T-helper 1 cell treated with Interleukin-12 subunit alpha and Interleukin-12 subunit beta and Interleukin-4 antibody, amounts not matched to agents 30 μg/mL and 1 μg/mL, for 36 hours (primary cell): ENCODE results near the gene ADARB1.
"Not testable (repeated sequence)": the region's sequence is repeated elsewhere in the genome, so short reads cannot be mapped to it uniquely, and the experiment has no call there.

Experiments used
- H3K27ac Mint-ChIP-seq: one replicate; pipeline ENCODE4 v1.8.0; 2021; ENCODE audit warnings: mild to moderate bottlenecking, mixed read lengths
- H3K27me3 Mint-ChIP-seq: one replicate; pipeline ENCODE4 v1.8.0; 2021; ENCODE audit warnings: low read depth, mixed read lengths
- H3K36me3 Mint-ChIP-seq: one replicate; pipeline ENCODE4 v1.8.0; 2021; ENCODE audit warnings: low read depth, mixed read lengths
- H3K4me1 Mint-ChIP-seq: one replicate; pipeline ENCODE4 v1.8.0; 2021; ENCODE audit warnings: low read depth, mixed read lengths
- H3K4me3 Mint-ChIP-seq: one replicate; pipeline ENCODE4 v1.8.0; 2021; ENCODE audit warnings: mild to moderate bottlenecking, moderate library complexity, mixed read lengths
- H3K9me3 Mint-ChIP-seq: one replicate; pipeline ENCODE4 v1.8.0; 2021; ENCODE audit warnings: mixed read lengths

ADARB1 gene

GRCh38 chr21:45139003-45139360 lies 64.6 kb downstream of the ADARB1 start:
- H3K4me1 Mint-ChIP-seq, H3K9me3 Mint-ChIP-seq, H3K27me3 Mint-ChIP-seq, H3K4me3 Mint-ChIP-seq, H3K36me3 Mint-ChIP-seq, H3K27ac Mint-ChIP-seq: not testable (repeated sequence)

DNA sequence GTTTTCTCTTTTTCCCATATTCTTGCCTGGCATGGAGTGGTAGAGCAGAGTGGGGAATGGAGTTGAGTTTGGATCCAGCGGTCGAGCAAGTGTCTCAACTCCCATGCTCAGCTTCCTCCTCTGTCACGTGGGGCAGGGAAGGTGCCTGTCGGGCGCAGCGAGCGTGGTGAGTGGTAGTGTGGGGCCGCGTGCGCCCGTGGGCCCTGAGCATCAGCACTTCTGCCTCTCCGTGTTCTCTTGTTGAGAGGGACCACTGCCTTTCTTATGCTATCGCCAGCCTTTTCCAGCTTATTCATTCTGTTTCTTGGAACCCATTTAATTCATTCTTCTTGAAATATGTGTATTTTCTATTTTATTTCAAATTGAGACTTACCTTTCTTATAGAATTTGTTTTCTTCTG lies 65.1 kb downstream of the ADARB1 start:
- no peaks in the 10 kb centered on the region for H3K9me3 Mint-ChIP-seq
- H3K27ac Mint-ChIP-seq = peak overlapping the region; percentile 5
- H3K36me3 Mint-ChIP-seq = peaks cover 4% of the 10 kb centered on the region

GRCh38 chr21:45140346-45140940 lies 66.1 kb downstream of the ADARB1 start:
- H3K27ac Mint-ChIP-seq = no peak overlapping the region
- no peaks in the 10 kb centered on the region for H3K27me3 Mint-ChIP-seq

More for the DNA sequence above, 65.1 kb downstream of the ADARB1 start:
- Mint-ChIP-seq H3K27me3 (no peaks in the 10 kb centered on the region), H3K4me3 (no peak overlapping the region), H3K4me1 (peaks cover 2% of the 10 kb centered on the region)

GRCh38 chr21:45140944-45141343 lies 66.6 kb downstream of the ADARB1 start:
- H3K27ac Mint-ChIP-seq, H3K36me3 Mint-ChIP-seq, H3K9me3 Mint-ChIP-seq, H3K4me3 Mint-ChIP-seq, H3K4me1 Mint-ChIP-seq, H3K27me3 Mint-ChIP-seq: not testable (repeated sequence)

More at GRCh38 chr21:45140346-45140940, 66.1 kb downstream of the ADARB1 start:
- Mint-ChIP-seq H3K4me3 (no peak overlapping the region), H3K9me3 (no peaks in the 10 kb centered on the region), H3K4me1 (peaks cover 2% of the 10 kb centered on the region), H3K36me3 (peaks cover 4% of the 10 kb centered on the region)

GRCh38 chr21:45141507-45141906 lies 67.1 kb downstream of the ADARB1 start:
- no peak overlapping the region for H3K27ac Mint-ChIP-seq
- no peaks in the 10 kb centered on the region for H3K27me3 Mint-ChIP-seq
- H3K36me3 Mint-ChIP-seq = peaks cover 6% of the 10 kb centered on the region
- H3K4me3 Mint-ChIP-seq = no peak overlapping the region
- H3K4me1 Mint-ChIP-seq = peaks cover 2% of the 10 kb centered on the region
- H3K9me3 Mint-ChIP-seq = no peaks in the 10 kb centered on the region

DNA sequence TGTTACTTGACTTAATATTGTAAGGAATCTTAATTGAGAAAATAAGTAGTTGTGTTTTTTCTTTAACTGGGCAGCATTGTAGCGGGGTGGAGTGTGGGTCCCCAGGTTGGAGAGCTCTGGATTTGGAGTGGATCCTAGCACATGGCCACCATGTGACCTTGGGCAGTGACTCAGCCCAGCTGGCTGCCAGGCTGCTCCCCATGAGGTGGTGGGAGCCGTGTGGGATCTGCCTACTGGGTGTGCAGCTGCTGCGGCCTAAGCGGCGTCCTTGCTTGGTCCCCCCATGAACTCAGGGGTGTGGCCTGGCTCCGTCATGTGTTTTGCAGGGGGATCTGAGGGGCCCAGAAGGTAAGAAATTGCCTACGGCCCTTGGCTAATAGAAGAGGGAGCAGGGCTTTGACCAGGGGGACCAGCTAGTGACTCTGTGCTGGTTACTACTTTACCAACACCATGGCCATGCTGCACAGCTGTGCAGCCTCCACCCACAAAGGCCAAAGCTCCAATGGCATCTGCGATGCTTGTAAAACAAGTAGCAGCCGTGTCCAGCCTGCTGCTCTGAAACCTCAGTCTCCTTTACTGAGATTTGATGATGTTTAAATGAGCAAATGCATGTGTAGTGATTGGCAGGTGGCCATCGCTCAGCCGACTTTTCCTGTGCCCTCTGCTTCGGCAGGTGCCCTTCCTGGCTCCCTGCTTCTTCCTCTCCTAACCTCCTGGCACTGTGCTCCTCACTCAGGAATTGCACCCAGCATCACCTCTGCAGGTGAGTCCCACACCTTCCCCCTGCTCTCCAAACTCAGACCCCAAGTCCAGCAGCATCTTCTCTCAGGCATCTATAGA lies 68.3 kb downstream of the ADARB1 start:
- H3K27ac Mint-ChIP-seq = no peak overlapping the region
- H3K4me1 Mint-ChIP-seq = peaks cover 2% of the 10 kb centered on the region
- no peaks in the 10 kb centered on the region for H3K9me3 Mint-ChIP-seq
- H3K36me3 Mint-ChIP-seq = peaks cover 6% of the 10 kb centered on the region
- H3K27me3 Mint-ChIP-seq = no peaks in the 10 kb centered on the region
- H3K4me3 Mint-ChIP-seq = no peak overlapping the region

- Mint-ChIP-seq H3K36me3 (peaks cover 6% of the 10 kb centered on the region), H3K4me3 (no peak overlapping the region), H3K27me3 (no peaks in the 10 kb centered on the region), H3K9me3 (no peaks in the 10 kb centered on the region), H3K4me1 (peaks cover 2% of the 10 kb centered on the region), H3K27ac (no peak overlapping the region)
Measured at GRCh38 chr21:45143855-45144254, 69.5 kb downstream of the ADARB1 start.

DNA sequence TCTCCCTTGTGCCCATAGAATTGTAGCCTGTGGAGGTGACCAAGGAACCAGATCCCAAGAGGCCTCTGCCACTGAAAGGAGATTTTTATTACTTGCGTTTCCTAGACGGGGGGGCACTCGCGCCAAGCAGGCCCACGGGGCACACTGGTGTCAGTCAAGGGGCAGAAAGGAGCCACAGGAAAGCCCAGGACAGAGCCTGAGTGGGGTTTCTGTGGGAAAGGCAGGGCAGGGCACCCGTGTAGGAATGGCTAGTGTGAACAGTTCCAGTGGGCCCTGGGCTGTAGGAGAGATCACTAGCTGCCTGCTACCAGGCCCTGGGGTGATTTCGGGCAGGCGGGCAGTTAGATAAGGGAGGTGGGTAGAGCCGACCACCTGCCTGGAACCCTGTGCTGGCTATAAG lies 70.8 kb downstream of the ADARB1 start:
- no peak overlapping the region for H3K4me3 Mint-ChIP-seq
- peaks cover 2% of the 10 kb centered on the region for H3K4me1 Mint-ChIP-seq
- no peaks in the 10 kb centered on the region for H3K9me3 Mint-ChIP-seq
- no peaks in the 10 kb centered on the region for H3K27me3 Mint-ChIP-seq
- H3K36me3 Mint-ChIP-seq = peaks cover 5% of the 10 kb centered on the region
- no peak overlapping the region for H3K27ac Mint-ChIP-seq

- not testable (repeated sequence) for H3K27me3 Mint-ChIP-seq, H3K4me1 Mint-ChIP-seq, H3K27ac Mint-ChIP-seq, H3K9me3 Mint-ChIP-seq, H3K4me3 Mint-ChIP-seq, H3K36me3 Mint-ChIP-seq
Measured at GRCh38 chr21:45145846-45146245, 71.5 kb downstream of the ADARB1 start.

- H3K27me3 Mint-ChIP-seq = no peaks in the 10 kb centered on the region
- H3K4me1 Mint-ChIP-seq = peaks cover 4% of the 10 kb centered on the region
- no peaks in the 10 kb centered on the region for H3K9me3 Mint-ChIP-seq
- H3K36me3 Mint-ChIP-seq = peaks cover 5% of the 10 kb centered on the region
- no peak overlapping the region for H3K27ac Mint-ChIP-seq
- H3K4me3 Mint-ChIP-seq = no peak overlapping the region
Measured at GRCh38 chr21:45146306-45146705, 71.9 kb downstream of the ADARB1 start.

DNA sequence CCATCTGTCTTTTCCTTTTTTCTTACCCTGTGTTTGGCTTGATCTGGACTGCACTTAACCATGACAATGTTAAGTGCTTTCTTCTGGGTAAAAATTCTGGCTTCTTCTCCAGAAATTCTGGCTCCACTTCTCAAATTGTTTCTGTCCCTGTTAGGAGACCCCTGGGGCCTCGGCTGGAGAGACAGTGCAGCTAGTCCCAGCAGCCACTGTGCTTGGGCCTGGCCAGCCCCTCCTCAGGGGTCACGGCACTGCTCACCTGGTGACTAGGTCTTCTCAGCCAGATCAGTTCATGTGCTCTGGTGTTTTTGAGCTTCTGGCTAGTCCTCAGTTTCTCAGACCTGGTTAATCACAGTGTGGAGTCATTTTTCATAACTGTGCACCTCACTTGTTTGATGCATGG lies 72.4 kb downstream of the ADARB1 start:
- Mint-ChIP-seq H3K4me3 (no peak overlapping the region), H3K4me1 (peaks cover 7% of the 10 kb centered on the region), H3K36me3 (peaks cover 5% of the 10 kb centered on the region), H3K27me3 (no peaks in the 10 kb centered on the region), H3K27ac (peak overlapping the region; percentile 8), H3K9me3 (no peaks in the 10 kb centered on the region)

GRCh38 chr21:45147473-45148315 lies 73.3 kb downstream of the ADARB1 start:
- H3K4me1 Mint-ChIP-seq = peaks cover 14% of the 10 kb centered on the region
- no peak overlapping the region for H3K27ac Mint-ChIP-seq
- no peak overlapping the region for H3K4me3 Mint-ChIP-seq
- no peaks in the 10 kb centered on the region for H3K9me3 Mint-ChIP-seq
- peaks cover 5% of the 10 kb centered on the region for H3K36me3 Mint-ChIP-seq
- no peaks in the 10 kb centered on the region for H3K27me3 Mint-ChIP-seq

- peaks cover 5% of the 10 kb centered on the region for H3K36me3 Mint-ChIP-seq
- peaks cover 20% of the 10 kb centered on the region for H3K4me1 Mint-ChIP-seq
- H3K27me3 Mint-ChIP-seq = no peaks in the 10 kb centered on the region
- H3K9me3 Mint-ChIP-seq = no peaks in the 10 kb centered on the region
- no peak overlapping the region for H3K27ac Mint-ChIP-seq
- no peak overlapping the region for H3K4me3 Mint-ChIP-seq
Measured at GRCh38 chr21:45148316-45148990, 74.1 kb downstream of the ADARB1 start.

- Mint-ChIP-seq H3K9me3 (no peaks in the 10 kb centered on the region), H3K36me3 (peaks cover 2% of the 10 kb centered on the region), H3K4me1 (peaks cover 23% of the 10 kb centered on the region), H3K4me3 (no peak overlapping the region), H3K27me3 (no peaks in the 10 kb centered on the region), H3K27ac (no peak overlapping the region)
Measured at GRCh38 chr21:45149021-45149420, 74.6 kb downstream of the ADARB1 start.
